ENCODE results near the gene CDC45.

- no peak for TF ChIP-seq CTCF (IDR thresholded peaks at IDR 0.05)
- TF ChIP-seq ZFX (IDR thresholded peaks at IDR 0.05; ENCODE audit: borderline replicate concordance), result no peak
Observed at GRCh38 chr22:19455033-19455432, 24.7 kb upstream of the CDC45 start.

Measured in 22Rv1 (cell line).